DMS79 (cell line): Measurements from ENCODE around the gene AMBRA1.

Experiments
- DNase-seq: peaks from one replicate; lab custom pipeline; 2025; lab: John Stamatoyannopoulos, UW

The AMBRA1 gene

GRCh38 chr11:46475051-46475925 lies 118.5 kb downstream of the AMBRA1 start:
- no peak for DNase-seq

DNA sequence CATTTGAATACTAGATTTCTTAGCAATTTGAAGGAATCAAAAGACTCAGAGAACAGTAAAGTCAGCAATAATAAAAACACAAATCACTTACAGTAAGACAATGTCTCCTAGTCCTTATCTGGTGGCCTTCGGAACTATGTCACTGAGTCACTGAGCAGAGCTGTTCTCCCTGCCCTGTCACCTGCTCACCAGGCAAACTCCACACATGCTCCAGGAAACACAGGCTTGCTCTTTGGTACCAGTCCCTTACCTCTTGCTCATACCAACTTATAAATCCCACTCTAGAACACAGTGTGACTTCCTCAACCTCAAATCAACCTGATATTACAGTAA lies 121.2 kb downstream of the AMBRA1 start:
- no peak for DNase-seq

- DNase-seq: no peak
Measured at GRCh38 chr11:46471943-46472661, 121.7 kb downstream of the AMBRA1 start.

DNA sequence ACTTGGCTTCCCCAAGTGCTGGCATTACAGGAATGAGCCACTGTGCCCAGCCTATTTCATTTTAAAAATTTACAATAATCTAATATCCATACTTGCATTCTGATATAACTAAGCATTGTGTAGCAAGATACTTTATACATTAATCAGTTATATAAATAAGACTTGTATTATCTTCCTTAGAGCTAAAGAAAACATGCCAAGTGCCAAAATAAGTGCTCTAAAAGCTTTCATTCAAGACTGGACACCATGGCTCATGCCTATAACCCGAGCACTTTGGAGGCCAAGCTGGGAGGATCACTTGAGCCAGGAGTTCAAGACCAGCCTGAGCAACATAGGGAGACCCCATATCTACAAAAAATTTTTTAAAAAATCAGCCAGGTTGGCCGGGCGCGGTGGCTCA lies 123.9 kb downstream of the AMBRA1 start:
- DNase-seq: no peak

DNA sequence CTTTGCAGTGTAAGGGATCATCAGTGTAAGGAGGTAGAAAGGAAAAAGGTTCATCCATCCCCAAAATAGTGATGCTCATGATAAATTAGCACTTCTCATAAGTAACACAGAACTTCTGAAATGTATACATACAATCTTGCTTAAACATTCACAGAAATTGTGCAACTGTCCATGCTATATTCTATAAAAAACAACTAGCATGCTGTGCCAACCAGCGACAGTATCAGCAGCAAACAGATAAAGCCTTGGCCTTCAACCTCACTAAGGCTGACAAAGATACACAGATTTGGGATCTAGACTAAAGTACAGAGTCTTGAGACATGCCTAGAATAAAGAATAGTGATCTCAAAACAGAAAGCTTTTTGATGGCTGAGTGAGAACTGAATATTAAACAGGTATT lies 128.1 kb downstream of the AMBRA1 start:
- no peak for DNase-seq

- DNase-seq: no peak
Measured at GRCh38 chr11:46463701-46464421, 130.0 kb downstream of the AMBRA1 start.

GRCh38 chr11:46461461-46461927 lies 132.3 kb downstream of the AMBRA1 start:
- no peak for DNase-seq

DNA sequence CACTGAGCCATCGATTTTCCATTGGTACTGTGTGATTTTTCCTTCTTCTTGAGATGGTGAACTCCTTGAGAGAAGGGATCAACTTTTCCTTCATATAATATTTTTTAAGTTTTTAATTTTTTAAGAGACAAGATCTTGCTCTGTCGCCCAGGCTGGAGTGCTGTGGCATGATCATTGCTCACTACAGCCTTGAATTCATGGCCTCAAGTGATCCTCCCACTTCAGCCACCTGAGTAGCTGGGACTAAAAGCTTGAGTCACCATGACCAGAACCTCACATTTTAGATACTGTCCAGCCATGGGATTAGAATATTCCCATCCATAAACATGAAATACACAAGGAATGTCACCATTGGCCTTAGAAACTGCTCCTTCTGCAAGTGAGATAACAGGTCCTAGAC lies 135.3 kb downstream of the AMBRA1 start:
- DNase-seq: no peak

DNA sequence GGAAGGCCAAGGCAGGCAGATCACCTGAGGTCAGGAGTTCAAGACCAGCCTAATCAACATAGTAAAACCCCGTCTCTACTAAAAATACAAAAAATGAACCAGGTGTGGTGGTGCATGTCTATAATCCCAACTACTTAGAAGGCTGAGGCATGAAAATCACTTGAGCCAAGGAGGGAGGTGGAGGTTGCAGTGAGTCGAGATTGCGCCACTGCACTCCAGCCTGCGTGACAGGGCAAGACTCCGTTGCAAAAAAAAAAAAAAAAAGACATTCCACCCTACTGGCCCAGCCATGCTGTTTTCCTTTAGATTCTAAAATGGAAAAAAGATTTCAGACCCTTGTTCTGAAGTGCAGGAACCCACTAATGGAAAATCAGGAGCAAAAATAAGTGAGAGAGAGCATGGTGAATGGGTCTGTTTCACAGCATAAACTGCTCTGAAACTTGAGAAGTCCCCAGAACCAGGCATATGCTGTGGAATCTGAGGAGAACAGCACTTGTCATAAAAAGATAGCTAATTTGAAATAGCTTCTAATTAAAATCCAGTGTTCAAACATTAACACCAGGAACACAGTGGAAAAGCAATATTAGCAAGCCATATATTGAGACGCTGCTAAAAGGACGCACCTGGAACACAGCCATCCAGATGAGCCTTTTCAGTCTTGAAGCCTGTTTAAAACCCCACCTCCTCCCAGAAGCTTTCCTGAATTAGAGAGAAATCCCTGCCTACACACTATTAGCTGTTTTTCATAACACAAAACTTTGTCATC lies 136.0 kb downstream of the AMBRA1 start:
- DNase-seq: no peak

DNA sequence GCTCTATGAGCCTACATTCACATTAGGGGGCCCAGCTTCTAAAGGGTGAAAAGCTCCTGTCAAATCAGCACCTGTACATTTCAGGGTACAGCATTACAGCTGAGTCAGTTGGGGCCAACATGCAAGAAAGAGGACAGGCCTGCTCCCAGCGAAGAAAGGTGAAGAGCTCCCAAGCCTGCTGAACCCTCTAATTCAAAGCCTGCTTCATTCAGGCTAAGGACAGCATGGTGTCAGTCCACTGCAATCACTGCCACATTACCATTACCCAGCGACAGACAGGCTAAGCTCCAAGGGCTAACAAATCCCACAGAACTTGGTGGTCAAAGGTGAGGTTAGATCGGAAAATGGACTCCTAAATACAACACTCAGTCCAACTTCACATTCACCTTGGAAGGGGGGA lies 136.8 kb downstream of the AMBRA1 start:
- DNase-seq: no peak

DNA sequence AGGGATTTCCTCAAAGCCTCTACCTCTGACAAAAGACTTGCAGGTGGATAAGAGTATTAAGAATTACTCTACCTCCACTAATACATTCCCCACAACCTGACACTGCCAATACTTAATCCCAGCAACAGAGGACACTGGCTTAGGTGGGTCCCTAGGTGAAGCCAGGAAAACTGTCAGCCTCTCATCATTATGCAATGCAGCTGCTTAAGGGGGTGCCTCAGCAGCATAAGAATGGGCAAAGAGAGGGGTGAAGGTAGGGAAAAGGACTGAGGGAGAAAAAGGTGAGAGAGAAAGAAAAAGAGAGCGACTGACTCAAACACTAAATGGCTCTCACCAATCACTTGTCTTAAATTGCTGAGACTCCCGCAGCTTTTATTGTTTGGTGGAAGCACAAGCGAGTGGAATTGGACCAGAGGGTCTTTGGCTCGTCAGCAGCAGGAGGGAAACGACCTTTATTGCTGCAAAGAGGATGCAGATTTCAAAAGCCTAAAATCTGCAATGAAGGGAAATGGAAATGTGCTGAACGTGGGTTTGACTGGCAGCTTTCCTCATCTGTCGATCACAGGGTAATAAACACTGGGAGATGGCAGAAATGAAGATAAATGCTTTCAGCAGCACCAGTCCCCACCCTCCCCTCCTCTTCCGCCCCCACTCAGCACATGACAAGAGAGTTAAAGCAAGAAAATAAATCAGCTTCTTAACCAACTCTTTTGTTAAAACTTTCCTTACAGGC lies 137.4 kb downstream of the AMBRA1 start:
- DNase-seq: no peak

DNA sequence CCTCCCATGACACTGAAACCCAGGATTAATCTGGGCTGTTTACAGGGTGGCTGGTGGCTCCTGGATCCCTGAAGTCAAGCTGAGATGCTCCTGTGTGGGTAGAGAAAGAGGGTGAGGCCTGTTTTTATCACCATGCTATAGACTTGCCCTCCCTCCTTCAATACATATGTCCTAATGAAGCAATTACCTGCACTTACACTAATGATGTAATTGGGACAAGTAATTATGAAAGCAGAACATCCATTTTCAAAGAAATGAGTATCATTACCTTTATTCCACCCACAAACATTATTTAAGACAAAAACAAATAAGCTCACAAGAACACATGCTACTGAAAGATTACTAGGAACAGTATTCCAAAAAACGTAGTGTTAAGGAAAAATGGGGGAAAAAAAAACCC lies 138.0 kb downstream of the AMBRA1 start:
- no peak for DNase-seq

- no peak for DNase-seq
Measured at GRCh38 chr11:46452918-46453517, 140.8 kb downstream of the AMBRA1 start.

- DNase-seq: no peak
Measured at GRCh38 chr11:46451759-46452158, 142.1 kb downstream of the AMBRA1 start.

DNA sequence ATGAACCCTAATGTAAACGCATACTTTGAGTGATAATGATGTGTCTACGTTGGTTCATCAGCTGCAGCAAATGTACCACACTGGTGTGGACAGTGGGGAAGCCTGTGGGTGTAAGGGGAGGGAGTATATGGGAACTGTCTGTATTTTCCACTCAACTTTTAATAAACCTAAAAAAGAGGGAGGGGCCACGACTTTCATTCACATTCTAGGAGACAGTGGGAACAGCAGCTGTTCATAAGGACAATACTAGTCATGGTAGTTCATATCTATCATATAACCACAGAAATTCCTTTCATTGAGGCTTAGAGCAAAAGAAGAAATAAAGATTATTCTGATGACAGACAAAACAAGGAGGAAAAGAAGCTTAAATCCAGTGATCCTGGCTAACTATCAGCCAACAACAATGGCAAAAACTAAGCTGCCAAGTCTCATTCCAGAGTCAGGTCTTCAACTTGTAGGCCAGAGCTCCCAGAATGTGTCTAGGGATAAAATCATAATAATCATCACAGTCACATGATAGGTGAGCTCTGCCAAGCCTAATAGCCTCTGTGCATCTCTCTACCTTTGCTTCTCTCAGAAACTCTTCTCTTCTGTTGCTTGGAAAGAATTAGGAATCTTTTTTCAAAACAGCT lies 142.9 kb downstream of the AMBRA1 start:
- DNase-seq: no peak

- no peak for DNase-seq
Measured at GRCh38 chr11:46447544-46447943, 146.3 kb downstream of the AMBRA1 start.

GRCh38 chr11:46445920-46446771 lies 147.7 kb downstream of the AMBRA1 start:
- DNase-seq: peak; percentile 79

DNA sequence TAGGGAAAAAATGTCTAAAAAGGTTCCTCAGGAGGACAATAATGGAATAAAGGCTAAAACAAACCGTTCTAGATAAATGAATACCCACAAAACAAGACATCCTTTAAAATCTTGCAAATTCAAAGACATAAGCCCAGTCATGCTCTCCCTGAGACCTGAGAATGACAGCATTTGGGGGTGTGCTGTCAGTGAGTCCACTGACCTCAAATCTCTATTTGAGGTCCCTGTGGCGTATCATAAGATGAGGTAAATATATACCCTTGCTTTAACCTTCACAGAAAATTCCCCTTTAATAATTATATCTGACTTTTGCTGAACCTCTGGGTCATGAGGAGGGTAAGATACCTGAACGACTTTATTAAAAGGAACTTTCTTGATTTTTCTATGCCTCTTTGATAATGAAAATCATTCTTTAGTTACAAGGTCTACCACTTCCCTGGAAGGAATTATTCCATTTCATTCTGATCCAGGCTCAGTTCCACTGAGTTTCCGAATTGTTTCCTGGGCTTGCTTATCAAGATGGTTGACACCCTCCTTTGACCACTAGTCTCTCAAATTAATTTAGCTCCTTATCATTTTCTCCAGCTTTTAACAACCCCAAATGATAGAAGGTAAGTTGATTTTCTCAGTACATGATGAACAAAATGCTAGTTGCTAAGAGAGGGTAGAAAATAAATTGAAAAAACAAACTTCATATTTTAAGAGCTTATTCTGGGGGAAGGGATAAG lies 148.5 kb downstream of the AMBRA1 start:
- no peak for DNase-seq

DNA sequence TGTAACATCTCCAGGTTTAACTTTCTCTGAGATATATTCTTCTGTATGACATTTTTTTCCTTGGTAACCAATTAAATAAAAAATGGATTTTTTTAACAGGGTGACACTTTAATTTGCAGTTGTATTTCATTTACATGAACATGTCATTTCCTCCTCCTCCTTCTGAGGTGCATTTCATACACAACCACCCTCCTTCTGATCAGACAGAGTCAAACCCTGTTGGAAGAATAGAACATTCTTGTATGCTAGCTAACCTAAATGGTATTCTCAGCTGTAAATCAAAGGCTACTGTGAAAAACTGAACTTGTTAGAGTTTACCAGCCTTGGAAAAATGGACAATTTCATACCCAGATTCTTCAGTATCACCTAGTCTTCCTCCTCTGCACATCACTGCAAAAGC lies 149.5 kb downstream of the AMBRA1 start:
- DNase-seq: no peak
